ENCODE results near the gene KIAA1210. TPM values are rescaled to one million over a fixed set of nuclear protein-coding genes. Genes with fewer than 3 reads are reported as not detected.

Gene KIAA1210
- total and polyA plus RNA-seq, 2 donors from 2014 or later: 0.03 TPM; not detected in 1

GRCh38 chrX:119158226-119158625 is 30.6 kb upstream of the KIAA1210 start:
- DNase-seq (no peak), FAIRE-seq (no peak)
- Histone ChIP-seq H3K9ac (ENCODE audit: low read length in 3 of 3) (no peak overlapping the region), H3K4me1 (ENCODE audit: control insufficient read depth in 2 of 3, insufficient read depth in 2 of 3, low read depth in 1 of 3, low read length in 3 of 3) (no peaks in the 10 kb centered on the region), H3K36me3 (ENCODE audit: control insufficient read depth in 2 of 3, insufficient read depth in 3 of 3, low read length in 3 of 3) (no peaks in the 10 kb centered on the region), H3K4me3 (ENCODE audit: low read length in 3 of 3) (no peak overlapping the region), H3K9me3 (ENCODE audit: control insufficient read depth in 2 of 3, insufficient read depth in 1 of 3, low read length in 3 of 3) (no peaks in the 10 kb centered on the region), H3K27ac (ENCODE audit: low read depth in 2 of 2, low read length in 2 of 2) (no peak overlapping the region), H3K27me3 (ENCODE audit: control insufficient read depth, insufficient read depth, low read length) (no peaks in the 10 kb centered on the region)
- no peak for TF ChIP-seq CTCF (IDR thresholded peaks at IDR 0.05; ENCODE audit: borderline replicate concordance, extremely low read depth, insufficient read depth)
- intact Hi-C loops (cut with DNase I): no loop called here

GRCh38 chrX:119156241-119156640 is 28.6 kb upstream of the KIAA1210 start:
- H3K36me3 ChIP-seq (ENCODE audit: control insufficient read depth in 2 of 3, insufficient read depth in 3 of 3, low read length in 3 of 3): no peaks in the 10 kb centered on the region
- DNase-seq (no peak), FAIRE-seq (no peak)
- no peak for TF ChIP-seq CTCF (IDR thresholded peaks at IDR 0.05; ENCODE audit: borderline replicate concordance, extremely low read depth, insufficient read depth)
- no peaks in the 10 kb centered on the region for H3K27me3 ChIP-seq (ENCODE audit: control insufficient read depth, insufficient read depth, low read length)
- intact Hi-C loops (cut with DNase I): no loop called here
- H3K9me3 ChIP-seq (ENCODE audit: control insufficient read depth in 2 of 3, insufficient read depth in 1 of 3, low read length in 3 of 3): no peaks in the 10 kb centered on the region
- H3K4me1 ChIP-seq (ENCODE audit: control insufficient read depth in 2 of 3, insufficient read depth in 2 of 3, low read depth in 1 of 3, low read length in 3 of 3): no peaks in the 10 kb centered on the region
- no peak overlapping the region for H3K4me3 ChIP-seq (ENCODE audit: low read length in 3 of 3)
- no peak overlapping the region for H3K27ac ChIP-seq (ENCODE audit: low read depth in 2 of 2, low read length in 2 of 2)
- H3K9ac ChIP-seq (ENCODE audit: low read length in 3 of 3): no peak overlapping the region

- H3K4me3 ChIP-seq (ENCODE audit: low read length in 3 of 3): no peak overlapping the region
- no peak for FAIRE-seq
- no peak for TF ChIP-seq CTCF (IDR thresholded peaks at IDR 0.05; ENCODE audit: borderline replicate concordance, extremely low read depth, insufficient read depth)
- DNase-seq: peak in 2 of 5 donors; percentile 23 to 48
- intact Hi-C loops (cut with DNase I): no loop called here
- H3K27me3 ChIP-seq (ENCODE audit: control insufficient read depth, insufficient read depth, low read length): no peaks in the 10 kb centered on the region
- no peak overlapping the region for H3K9ac ChIP-seq (ENCODE audit: low read length in 3 of 3)
- H3K27ac ChIP-seq (ENCODE audit: low read depth in 2 of 2, low read length in 2 of 2): no peak overlapping the region
- no peaks in the 10 kb centered on the region for H3K4me1 ChIP-seq (ENCODE audit: control insufficient read depth in 2 of 3, insufficient read depth in 2 of 3, low read depth in 1 of 3, low read length in 3 of 3)
- H3K9me3 ChIP-seq (ENCODE audit: control insufficient read depth in 2 of 3, insufficient read depth in 1 of 3, low read length in 3 of 3): no peaks in the 10 kb centered on the region
- no peaks in the 10 kb centered on the region for H3K36me3 ChIP-seq (ENCODE audit: control insufficient read depth in 2 of 3, insufficient read depth in 3 of 3, low read length in 3 of 3)
These were observed 27.9 kb upstream of the KIAA1210 start for GRCh38 chrX:119155416-119156035.

GRCh38 chrX:119151051-119151380 is 23.4 kb upstream of the KIAA1210 start:
- Histone ChIP-seq H3K9ac (ENCODE audit: low read length in 3 of 3) (no peak overlapping the region), H3K4me3 (ENCODE audit: low read length in 3 of 3) (no peak overlapping the region), H3K27ac (ENCODE audit: low read depth in 2 of 2, low read length in 2 of 2) (no peak overlapping the region), H3K9me3 (ENCODE audit: control insufficient read depth in 2 of 3, insufficient read depth in 1 of 3, low read length in 3 of 3) (no peaks in the 10 kb centered on the region), H3K4me1 (ENCODE audit: control insufficient read depth in 2 of 3, insufficient read depth in 2 of 3, low read depth in 1 of 3, low read length in 3 of 3) (no peaks in the 10 kb centered on the region), H3K27me3 (ENCODE audit: control insufficient read depth, insufficient read depth, low read length) (no peaks in the 10 kb centered on the region), H3K36me3 (ENCODE audit: control insufficient read depth in 2 of 3, insufficient read depth in 3 of 3, low read length in 3 of 3) (no peaks in the 10 kb centered on the region)
- TF ChIP-seq CTCF (IDR thresholded peaks at IDR 0.05; ENCODE audit: borderline replicate concordance, extremely low read depth, insufficient read depth): no peak
- peak in 3 of 5 donors; percentile 24 to 78 (median 34) for DNase-seq
- intact Hi-C loops (cut with DNase I): no loop called here
- FAIRE-seq: no peak

All from kidney (tissue), 14 donors.